Lower leg skin (tissue), 3 donors: ENCODE data around the gene JMJD1C.

Experiments
- POLR2A ChIP-seq, 2 donors: fragments of 450-650 bp; IDR thresholded peaks; one replicate each; pipeline ENCODE4 v1.6.1; 2016 to 2017; ENCODE audit warnings: antibody characterized with exemption in 2 of 2, mild to moderate bottlenecking in 1 of 2, moderate library complexity in 1 of 2
- TF ChIP-seq, protein P1 (sequence below), 3 donors: fragments of 450-650 bp; IDR thresholded peaks; one replicate each; pipeline ENCODE4 v1.5.1; 2016; ENCODE audit warnings: antibody characterized with exemption in 3 of 3, mild to moderate bottlenecking in 3 of 3, moderate library complexity in 2 of 3

DNA sequence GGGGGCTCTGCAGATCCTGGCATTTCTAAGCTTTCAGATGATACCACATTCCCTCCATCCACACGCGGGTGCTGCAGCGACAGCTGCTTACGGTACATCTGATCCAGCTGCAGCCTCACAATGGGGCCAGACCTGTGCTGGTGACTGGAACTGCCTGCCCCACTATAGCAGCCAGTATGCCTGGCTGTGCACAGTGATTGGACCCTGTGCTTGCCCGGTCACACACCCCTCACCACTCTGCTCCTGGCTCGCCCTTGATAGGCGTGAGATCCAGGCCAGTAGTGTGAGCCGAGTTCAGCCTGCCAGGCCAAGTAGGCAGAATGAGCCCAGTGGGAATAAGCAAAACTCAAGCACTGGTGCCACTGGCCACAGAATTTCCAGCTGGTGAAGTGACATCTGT lies 167.8 kb downstream of the JMJD1C start:
- TF ChIP-seq, protein P1, sequence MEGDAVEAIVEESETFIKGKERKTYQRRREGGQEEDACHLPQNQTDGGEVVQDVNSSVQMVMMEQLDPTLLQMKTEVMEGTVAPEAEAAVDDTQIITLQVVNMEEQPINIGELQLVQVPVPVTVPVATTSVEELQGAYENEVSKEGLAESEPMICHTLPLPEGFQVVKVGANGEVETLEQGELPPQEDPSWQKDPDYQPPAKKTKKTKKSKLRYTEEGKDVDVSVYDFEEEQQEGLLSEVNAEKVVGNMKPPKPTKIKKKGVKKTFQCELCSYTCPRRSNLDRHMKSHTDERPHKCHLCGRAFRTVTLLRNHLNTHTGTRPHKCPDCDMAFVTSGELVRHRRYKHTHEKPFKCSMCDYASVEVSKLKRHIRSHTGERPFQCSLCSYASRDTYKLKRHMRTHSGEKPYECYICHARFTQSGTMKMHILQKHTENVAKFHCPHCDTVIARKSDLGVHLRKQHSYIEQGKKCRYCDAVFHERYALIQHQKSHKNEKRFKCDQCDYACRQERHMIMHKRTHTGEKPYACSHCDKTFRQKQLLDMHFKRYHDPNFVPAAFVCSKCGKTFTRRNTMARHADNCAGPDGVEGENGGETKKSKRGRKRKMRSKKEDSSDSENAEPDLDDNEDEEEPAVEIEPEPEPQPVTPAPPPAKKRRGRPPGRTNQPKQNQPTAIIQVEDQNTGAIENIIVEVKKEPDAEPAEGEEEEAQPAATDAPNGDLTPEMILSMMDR (IDR thresholded peaks at IDR 0.05) = no peak
- TF ChIP-seq POLR2A (IDR thresholded peaks at IDR 0.05) = no peak
